ENCODE results near the gene FANCC. TPM values are rescaled to one million over a fixed set of nuclear protein-coding genes. Genes with fewer than 3 reads are reported as not detected.

The FANCC gene
- total RNA-seq: 3.8 TPM

- Histone ChIP-seq H3K4me1 (ENCODE audit: insufficient read depth, low read length) (peaks cover 14% of the 10 kb centered on the region), H3K4me3 (ENCODE audit: low read length) (peak within 1 kb of the TSS; percentile 98), H3K9me3 (ENCODE audit: low read depth, low read length) (no peaks in the 10 kb centered on the region), H3K27me3 (ENCODE audit: insufficient read depth, low read length) (peaks cover 12% of the 10 kb centered on the region)
These were observed at the start of gene FANCC for GRCh38 chr9:95317119-95317892. Gene FANCC, minus strand, starts transcription at chr9:95317709. Its CDS starts 68,418 bp downstream, at chr9:95249291.

- H3K4me1 ChIP-seq (ENCODE audit: insufficient read depth, low read length): no peaks in the 10 kb centered on the region
- H3K4me3 ChIP-seq (ENCODE audit: low read length): no peak overlapping the region
- peaks cover 21% of the 10 kb centered on the region for H3K27me3 ChIP-seq (ENCODE audit: insufficient read depth, low read length)
- H3K9me3 ChIP-seq (ENCODE audit: low read depth, low read length): no peaks in the 10 kb centered on the region
These were observed 49.3 kb upstream of the FANCC start for GRCh38 chr9:95366731-95367325.

GRCh38 chr9:95365766-95366165, 48.3 kb upstream of the FANCC start:
- no peaks in the 10 kb centered on the region for H3K4me1 ChIP-seq (ENCODE audit: insufficient read depth, low read length)
- H3K27me3 ChIP-seq (ENCODE audit: insufficient read depth, low read length): peaks cover 21% of the 10 kb centered on the region
- H3K4me3 ChIP-seq (ENCODE audit: low read length): no peak overlapping the region
- H3K9me3 ChIP-seq (ENCODE audit: low read depth, low read length): no peaks in the 10 kb centered on the region

GRCh38 chr9:95363051-95363841, 45.7 kb upstream of the FANCC start:
- Histone ChIP-seq H3K27me3 (ENCODE audit: insufficient read depth, low read length) (peaks cover 12% of the 10 kb centered on the region), H3K9me3 (ENCODE audit: low read depth, low read length) (no peaks in the 10 kb centered on the region), H3K4me3 (ENCODE audit: low read length) (no peak overlapping the region), H3K4me1 (ENCODE audit: insufficient read depth, low read length) (no peaks in the 10 kb centered on the region)

GRCh38 chr9:95360866-95361265, 43.4 kb upstream of the FANCC start:
- peaks cover 12% of the 10 kb centered on the region for H3K27me3 ChIP-seq (ENCODE audit: insufficient read depth, low read length)
- H3K4me3 ChIP-seq (ENCODE audit: low read length): no peak overlapping the region
- H3K9me3 ChIP-seq (ENCODE audit: low read depth, low read length): no peaks in the 10 kb centered on the region
- H3K4me1 ChIP-seq (ENCODE audit: insufficient read depth, low read length): no peaks in the 10 kb centered on the region

GRCh38 chr9:95357316-95357715, 39.8 kb upstream of the FANCC start:
- Histone ChIP-seq H3K4me1 (ENCODE audit: insufficient read depth, low read length) (no peaks in the 10 kb centered on the region), H3K9me3 (ENCODE audit: low read depth, low read length) (no peaks in the 10 kb centered on the region), H3K4me3 (ENCODE audit: low read length) (no peak overlapping the region), H3K27me3 (ENCODE audit: insufficient read depth, low read length) (no peaks in the 10 kb centered on the region)

- Histone ChIP-seq H3K4me1 (ENCODE audit: insufficient read depth, low read length) (no peaks in the 10 kb centered on the region), H3K4me3 (ENCODE audit: low read length) (no peak overlapping the region), H3K9me3 (ENCODE audit: low read depth, low read length) (no peaks in the 10 kb centered on the region), H3K27me3 (ENCODE audit: insufficient read depth, low read length) (no peaks in the 10 kb centered on the region)
These were observed 38.0 kb upstream of the FANCC start for GRCh38 chr9:95355500-95355899.

GRCh38 chr9:95351051-95351450, 33.5 kb upstream of the FANCC start:
- Histone ChIP-seq H3K9me3 (ENCODE audit: low read depth, low read length) (no peaks in the 10 kb centered on the region), H3K27me3 (ENCODE audit: insufficient read depth, low read length) (peaks cover 21% of the 10 kb centered on the region), H3K4me3 (ENCODE audit: low read length) (no peak overlapping the region), H3K4me1 (ENCODE audit: insufficient read depth, low read length) (peaks cover 6% of the 10 kb centered on the region)

GRCh38 chr9:95350266-95350665, 32.8 kb upstream of the FANCC start:
- Histone ChIP-seq H3K9me3 (ENCODE audit: low read depth, low read length) (no peaks in the 10 kb centered on the region), H3K27me3 (ENCODE audit: insufficient read depth, low read length) (peaks cover 21% of the 10 kb centered on the region), H3K4me1 (ENCODE audit: insufficient read depth, low read length) (peaks cover 6% of the 10 kb centered on the region), H3K4me3 (ENCODE audit: low read length) (no peak overlapping the region)

GRCh38 chr9:95349091-95350038, 31.9 kb upstream of the FANCC start:
- peaks cover 6% of the 10 kb centered on the region for H3K4me1 ChIP-seq (ENCODE audit: insufficient read depth, low read length)
- no peak overlapping the region for H3K4me3 ChIP-seq (ENCODE audit: low read length)
- no peaks in the 10 kb centered on the region for H3K9me3 ChIP-seq (ENCODE audit: low read depth, low read length)
- H3K27me3 ChIP-seq (ENCODE audit: insufficient read depth, low read length): peaks cover 21% of the 10 kb centered on the region

GRCh38 chr9:95346021-95346420, 28.5 kb upstream of the FANCC start:
- no peaks in the 10 kb centered on the region for H3K9me3 ChIP-seq (ENCODE audit: low read depth, low read length)

GRCh38 chr9:95344735-95345325, 27.3 kb upstream of the FANCC start:
- Histone ChIP-seq H3K9me3 (ENCODE audit: low read depth, low read length) (no peaks in the 10 kb centered on the region), H3K4me3 (ENCODE audit: low read length) (no peak overlapping the region), H3K27me3 (ENCODE audit: insufficient read depth, low read length) (peaks cover 17% of the 10 kb centered on the region), H3K4me1 (ENCODE audit: insufficient read depth, low read length) (peaks cover 6% of the 10 kb centered on the region)

More at GRCh38 chr9:95346021-95346420, 28.5 kb upstream of the FANCC start:
- H3K4me1 ChIP-seq (ENCODE audit: insufficient read depth, low read length): peaks cover 6% of the 10 kb centered on the region
- peaks cover 21% of the 10 kb centered on the region for H3K27me3 ChIP-seq (ENCODE audit: insufficient read depth, low read length)
- H3K4me3 ChIP-seq (ENCODE audit: low read length): no peak overlapping the region

GRCh38 chr9:95343725-95344287, 26.3 kb upstream of the FANCC start:
- H3K27me3 ChIP-seq (ENCODE audit: insufficient read depth, low read length): peaks cover 7% of the 10 kb centered on the region
- H3K4me3 ChIP-seq (ENCODE audit: low read length): no peak overlapping the region
- H3K4me1 ChIP-seq (ENCODE audit: insufficient read depth, low read length): no peaks in the 10 kb centered on the region
- no peaks in the 10 kb centered on the region for H3K9me3 ChIP-seq (ENCODE audit: low read depth, low read length)

GRCh38 chr9:95342571-95342970, 25.1 kb upstream of the FANCC start:
- Histone ChIP-seq H3K4me1 (ENCODE audit: insufficient read depth, low read length) (no peaks in the 10 kb centered on the region), H3K9me3 (ENCODE audit: low read depth, low read length) (no peaks in the 10 kb centered on the region), H3K27me3 (ENCODE audit: insufficient read depth, low read length) (no peaks in the 10 kb centered on the region), H3K4me3 (ENCODE audit: low read length) (no peak overlapping the region)
